ENCODE measurements around the gene EGFR.

The EGFR gene

DNA sequence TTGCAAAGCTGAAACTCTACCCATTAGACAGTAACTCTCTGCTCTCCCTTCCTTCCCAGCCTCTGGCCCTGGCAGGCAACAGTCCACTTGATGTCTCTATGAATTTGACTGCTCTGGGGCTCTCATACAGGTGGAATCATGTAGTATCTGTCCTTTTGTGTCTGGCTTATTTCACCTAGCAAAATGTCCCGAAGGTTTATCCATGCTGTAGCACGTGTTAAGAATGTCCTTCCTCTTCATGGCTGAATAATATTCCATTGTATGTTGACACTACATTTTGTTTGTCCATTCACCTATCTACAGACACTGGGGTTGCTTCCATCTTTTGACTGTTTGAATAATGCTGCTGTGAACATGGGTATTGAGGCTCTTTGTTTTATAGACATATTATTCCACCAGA, 128.9 kb downstream of the EGFR start:
- TF ChIP-seq TAF1 (IDR thresholded peaks at IDR 0.05; ENCODE audit: borderline replicate concordance, insufficient read depth, low read length) = no peak
- no peak for TF ChIP-seq SIN3A (IDR thresholded peaks at IDR 0.05; ENCODE audit: borderline replicate concordance, insufficient read depth, low read length)
- TF ChIP-seq, protein P1, sequence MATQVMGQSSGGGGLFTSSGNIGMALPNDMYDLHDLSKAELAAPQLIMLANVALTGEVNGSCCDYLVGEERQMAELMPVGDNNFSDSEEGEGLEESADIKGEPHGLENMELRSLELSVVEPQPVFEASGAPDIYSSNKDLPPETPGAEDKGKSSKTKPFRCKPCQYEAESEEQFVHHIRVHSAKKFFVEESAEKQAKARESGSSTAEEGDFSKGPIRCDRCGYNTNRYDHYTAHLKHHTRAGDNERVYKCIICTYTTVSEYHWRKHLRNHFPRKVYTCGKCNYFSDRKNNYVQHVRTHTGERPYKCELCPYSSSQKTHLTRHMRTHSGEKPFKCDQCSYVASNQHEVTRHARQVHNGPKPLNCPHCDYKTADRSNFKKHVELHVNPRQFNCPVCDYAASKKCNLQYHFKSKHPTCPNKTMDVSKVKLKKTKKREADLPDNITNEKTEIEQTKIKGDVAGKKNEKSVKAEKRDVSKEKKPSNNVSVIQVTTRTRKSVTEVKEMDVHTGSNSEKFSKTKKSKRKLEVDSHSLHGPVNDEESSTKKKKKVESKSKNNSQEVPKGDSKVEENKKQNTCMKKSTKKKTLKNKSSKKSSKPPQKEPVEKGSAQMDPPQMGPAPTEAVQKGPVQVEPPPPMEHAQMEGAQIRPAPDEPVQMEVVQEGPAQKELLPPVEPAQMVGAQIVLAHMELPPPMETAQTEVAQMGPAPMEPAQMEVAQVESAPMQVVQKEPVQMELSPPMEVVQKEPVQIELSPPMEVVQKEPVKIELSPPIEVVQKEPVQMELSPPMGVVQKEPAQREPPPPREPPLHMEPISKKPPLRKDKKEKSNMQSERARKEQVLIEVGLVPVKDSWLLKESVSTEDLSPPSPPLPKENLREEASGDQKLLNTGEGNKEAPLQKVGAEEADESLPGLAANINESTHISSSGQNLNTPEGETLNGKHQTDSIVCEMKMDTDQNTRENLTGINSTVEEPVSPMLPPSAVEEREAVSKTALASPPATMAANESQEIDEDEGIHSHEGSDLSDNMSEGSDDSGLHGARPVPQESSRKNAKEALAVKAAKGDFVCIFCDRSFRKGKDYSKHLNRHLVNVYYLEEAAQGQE (IDR thresholded peaks at IDR 0.05; ENCODE audit: insufficient read depth in 1 of 2, low read depth in 2 of 2, low read length in 2 of 2) = no peak
- TF ChIP-seq POLR2AphosphoS5 (IDR thresholded peaks at IDR 0.05; ENCODE audit: low read depth, low read length) = no peak
- TF ChIP-seq FOXP2 (optimal IDR thresholded peaks at IDR 0.05; ENCODE audit: borderline replicate concordance, extremely low read depth, extremely low read length, insufficient read depth) = no peak

DNA sequence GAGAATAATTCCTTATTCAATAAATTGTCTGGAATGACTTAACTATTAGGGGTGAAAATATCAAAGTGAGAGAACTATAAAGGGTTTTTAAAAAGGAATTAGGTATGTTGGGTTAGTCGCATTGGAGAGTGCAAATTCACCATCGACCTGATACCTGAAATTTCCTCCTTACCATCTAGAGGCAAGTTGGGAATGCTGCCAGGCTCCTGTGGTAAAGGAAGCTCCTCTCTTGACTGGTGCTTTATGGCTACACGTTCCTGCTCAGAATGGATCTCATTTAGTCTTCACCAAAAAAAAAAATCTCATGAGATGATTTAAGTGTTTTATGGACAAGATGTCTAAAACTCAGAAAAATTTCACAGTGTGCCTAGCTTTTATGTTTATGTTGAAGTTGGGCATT, 129.8 kb downstream of the EGFR start:
- TF ChIP-seq POLR2AphosphoS5 (IDR thresholded peaks at IDR 0.05; ENCODE audit: low read depth, low read length) (no peak), FOXP2 (optimal IDR thresholded peaks at IDR 0.05; ENCODE audit: borderline replicate concordance, extremely low read depth, extremely low read length, insufficient read depth) (no peak), TAF1 (IDR thresholded peaks at IDR 0.05; ENCODE audit: borderline replicate concordance, insufficient read depth, low read length) (no peak), SIN3A (IDR thresholded peaks at IDR 0.05; ENCODE audit: borderline replicate concordance, insufficient read depth, low read length) (no peak)
- TF ChIP-seq, protein P1 (IDR thresholded peaks at IDR 0.05; ENCODE audit: insufficient read depth in 1 of 2, low read depth in 2 of 2, low read length in 2 of 2) = no peak

DNA sequence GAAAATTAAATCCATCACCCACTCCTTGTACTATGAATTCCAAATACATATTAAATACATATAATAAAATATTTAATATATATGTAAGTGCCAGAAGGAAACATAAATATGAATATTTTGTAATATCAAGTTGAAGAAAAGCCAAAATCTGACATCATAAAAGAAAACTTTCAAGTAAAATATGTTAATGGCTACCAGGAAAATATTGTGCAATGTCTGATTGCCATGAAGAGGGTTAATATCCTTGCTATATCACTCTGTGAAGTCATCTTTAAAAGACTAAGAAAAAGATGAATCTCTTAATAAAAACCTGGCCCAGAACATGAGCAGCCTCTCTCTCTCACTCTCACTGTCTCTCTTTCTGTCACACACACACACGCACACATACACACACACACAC, 130.2 kb downstream of the EGFR start:
- no peak for TF ChIP-seq POLR2AphosphoS5 (IDR thresholded peaks at IDR 0.05; ENCODE audit: low read depth, low read length)
- TF ChIP-seq TAF1 (IDR thresholded peaks at IDR 0.05; ENCODE audit: borderline replicate concordance, insufficient read depth, low read length) = no peak
- no peak for TF ChIP-seq FOXP2 (optimal IDR thresholded peaks at IDR 0.05; ENCODE audit: borderline replicate concordance, extremely low read depth, extremely low read length, insufficient read depth)
- TF ChIP-seq, protein P1 (IDR thresholded peaks at IDR 0.05; ENCODE audit: insufficient read depth in 1 of 2, low read depth in 2 of 2, low read length in 2 of 2) = no peak
- no peak for TF ChIP-seq SIN3A (IDR thresholded peaks at IDR 0.05; ENCODE audit: borderline replicate concordance, insufficient read depth, low read length)

GRCh38 chr7:55150166-55150565, 131.3 kb downstream of the EGFR start:
- TF ChIP-seq, protein P1 (IDR thresholded peaks at IDR 0.05; ENCODE audit: insufficient read depth in 1 of 2, low read depth in 2 of 2, low read length in 2 of 2) = no peak
- TF ChIP-seq TAF1 (IDR thresholded peaks at IDR 0.05; ENCODE audit: borderline replicate concordance, insufficient read depth, low read length) = no peak
- no peak for TF ChIP-seq SIN3A (IDR thresholded peaks at IDR 0.05; ENCODE audit: borderline replicate concordance, insufficient read depth, low read length)
- TF ChIP-seq FOXP2 (optimal IDR thresholded peaks at IDR 0.05; ENCODE audit: borderline replicate concordance, extremely low read depth, extremely low read length, insufficient read depth) = no peak
- TF ChIP-seq POLR2AphosphoS5 (IDR thresholded peaks at IDR 0.05; ENCODE audit: low read depth, low read length) = no peak

Measured in PFSK-1 (cell line).